PC-9 (cell line): ENCODE measurements around the gene SLC6A8.

Experiments used
- EZH2 ChIP-seq: fragments of 200-600 bp; sonication (generic); IDR thresholded peaks from 2 replicates; pipeline ENCODE4 v1.8.0; 2017; ENCODE audit warnings: antibody characterized with exemption, low read depth
- TF ChIP-seq, protein P1 (sequence below): fragments of 200-600 bp; sonication (generic); conservative IDR thresholded peaks from 2 replicates; pipeline ENCODE4 v1.6.1; 2017; ENCODE audit warnings: mixed run types, antibody characterized with exemption, mild to moderate bottlenecking, moderate library complexity

DNA sequence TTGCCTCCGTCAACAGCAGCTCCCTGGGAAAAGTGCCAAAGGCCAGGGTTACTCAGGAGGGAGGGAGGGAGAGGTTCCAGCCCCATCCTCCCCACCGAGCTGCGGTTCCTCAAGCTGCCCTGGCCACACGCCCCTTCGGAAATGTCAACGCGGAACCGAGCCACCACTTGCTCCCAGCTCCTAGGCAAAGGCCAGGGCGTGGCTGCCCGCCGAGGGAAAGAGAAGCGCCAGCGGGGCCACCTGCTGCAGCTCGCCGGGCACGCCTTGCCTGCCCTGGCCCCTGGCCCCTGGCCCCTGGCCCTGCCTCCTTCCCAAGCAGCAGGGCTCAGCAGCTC, 15.3 kb downstream of the SLC6A8 start:
- TF ChIP-seq, protein P1, sequence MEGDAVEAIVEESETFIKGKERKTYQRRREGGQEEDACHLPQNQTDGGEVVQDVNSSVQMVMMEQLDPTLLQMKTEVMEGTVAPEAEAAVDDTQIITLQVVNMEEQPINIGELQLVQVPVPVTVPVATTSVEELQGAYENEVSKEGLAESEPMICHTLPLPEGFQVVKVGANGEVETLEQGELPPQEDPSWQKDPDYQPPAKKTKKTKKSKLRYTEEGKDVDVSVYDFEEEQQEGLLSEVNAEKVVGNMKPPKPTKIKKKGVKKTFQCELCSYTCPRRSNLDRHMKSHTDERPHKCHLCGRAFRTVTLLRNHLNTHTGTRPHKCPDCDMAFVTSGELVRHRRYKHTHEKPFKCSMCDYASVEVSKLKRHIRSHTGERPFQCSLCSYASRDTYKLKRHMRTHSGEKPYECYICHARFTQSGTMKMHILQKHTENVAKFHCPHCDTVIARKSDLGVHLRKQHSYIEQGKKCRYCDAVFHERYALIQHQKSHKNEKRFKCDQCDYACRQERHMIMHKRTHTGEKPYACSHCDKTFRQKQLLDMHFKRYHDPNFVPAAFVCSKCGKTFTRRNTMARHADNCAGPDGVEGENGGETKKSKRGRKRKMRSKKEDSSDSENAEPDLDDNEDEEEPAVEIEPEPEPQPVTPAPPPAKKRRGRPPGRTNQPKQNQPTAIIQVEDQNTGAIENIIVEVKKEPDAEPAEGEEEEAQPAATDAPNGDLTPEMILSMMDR = no peak
- no peak for TF ChIP-seq EZH2
